Inflammatory macrophage treated with lipopolysaccharide for 1 hour (primary cell): ENCODE results near the gene TGM5.
"Not testable (repeated sequence)": the region's sequence is repeated elsewhere in the genome, so short reads cannot be mapped to it uniquely, and the experiment has no call there.

Source experiments
- DNase-seq, 2 donors: peaks; one replicate each; pipeline ENCODE4 v3.0.0-alpha.2; 2020 to 2022

The TGM5 gene, protein sequence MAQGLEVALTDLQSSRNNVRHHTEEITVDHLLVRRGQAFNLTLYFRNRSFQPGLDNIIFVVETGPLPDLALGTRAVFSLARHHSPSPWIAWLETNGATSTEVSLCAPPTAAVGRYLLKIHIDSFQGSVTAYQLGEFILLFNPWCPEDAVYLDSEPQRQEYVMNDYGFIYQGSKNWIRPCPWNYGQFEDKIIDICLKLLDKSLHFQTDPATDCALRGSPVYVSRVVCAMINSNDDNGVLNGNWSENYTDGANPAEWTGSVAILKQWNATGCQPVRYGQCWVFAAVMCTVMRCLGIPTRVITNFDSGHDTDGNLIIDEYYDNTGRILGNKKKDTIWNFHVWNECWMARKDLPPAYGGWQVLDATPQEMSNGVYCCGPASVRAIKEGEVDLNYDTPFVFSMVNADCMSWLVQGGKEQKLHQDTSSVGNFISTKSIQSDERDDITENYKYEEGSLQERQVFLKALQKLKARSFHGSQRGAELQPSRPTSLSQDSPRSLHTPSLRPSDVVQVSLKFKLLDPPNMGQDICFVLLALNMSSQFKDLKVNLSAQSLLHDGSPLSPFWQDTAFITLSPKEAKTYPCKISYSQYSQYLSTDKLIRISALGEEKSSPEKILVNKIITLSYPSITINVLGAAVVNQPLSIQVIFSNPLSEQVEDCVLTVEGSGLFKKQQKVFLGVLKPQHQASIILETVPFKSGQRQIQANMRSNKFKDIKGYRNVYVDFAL

DNA sequence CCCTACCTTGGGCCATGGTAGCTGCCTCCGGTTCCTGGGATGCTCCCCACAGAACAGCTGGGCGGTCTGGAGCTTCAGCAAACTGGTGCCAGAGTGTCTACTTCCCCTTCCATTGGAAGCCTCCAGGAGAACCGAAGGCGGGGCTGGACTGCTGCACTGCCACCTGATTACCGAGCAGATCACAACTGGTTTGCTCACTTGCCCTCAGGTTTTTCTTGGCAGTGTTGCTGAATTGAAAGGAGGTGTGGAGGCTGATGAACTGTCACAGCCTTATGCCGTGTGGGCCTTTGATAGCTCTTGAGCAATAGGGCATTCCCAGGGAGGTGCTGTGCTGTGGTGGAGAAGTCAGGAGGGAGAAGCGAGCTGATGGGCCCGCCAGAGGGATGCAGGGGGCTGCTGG is at the start of gene TGM5:
Gene TGM5 (minus strand): TSS at position 95 of the 400 bp plus-strand sequence. CDS start 79 bp downstream, at position 16.
- DNase-seq: peak in 1 of 2 donors; percentile 40

DNA sequence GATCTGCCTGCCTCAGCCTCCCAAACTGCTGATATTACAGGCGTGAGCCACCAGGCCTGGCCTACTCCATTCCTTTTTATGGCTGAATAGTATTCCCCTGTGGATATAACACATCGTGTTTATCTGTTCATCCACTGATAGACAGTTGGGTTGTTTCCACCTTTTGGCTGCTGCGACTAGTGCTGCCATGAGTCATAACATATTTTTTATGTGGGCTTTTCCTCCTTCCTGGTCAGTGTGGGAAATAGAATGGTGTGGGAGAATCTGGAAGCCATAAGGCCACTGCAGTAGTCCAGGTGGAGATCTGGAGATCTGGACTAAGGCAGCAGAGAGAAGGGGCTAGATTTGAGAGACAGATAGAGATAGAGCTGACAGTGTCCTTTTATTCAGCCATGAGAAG is 47.4 kb upstream of the TGM5 start:
- DNase-seq: no peak

DNA sequence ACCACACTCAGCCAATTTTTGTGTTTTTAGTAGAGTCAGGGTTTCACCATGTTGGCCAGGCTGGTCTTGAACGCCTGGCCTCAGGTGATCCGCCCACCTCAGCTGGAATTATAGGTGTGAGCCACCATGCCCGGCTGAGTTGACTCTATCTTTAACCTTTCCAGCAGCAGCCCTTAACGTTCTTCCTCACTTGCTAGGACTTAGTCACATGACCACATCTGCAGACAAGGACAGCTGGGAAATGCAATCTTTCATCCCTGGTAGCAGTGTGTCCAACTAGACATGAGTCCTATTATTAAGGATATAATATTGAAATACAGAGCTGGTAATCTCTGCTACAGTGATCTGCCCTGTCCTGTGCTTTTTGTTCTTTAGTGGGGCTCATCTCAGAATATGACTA is 45.6 kb upstream of the TGM5 start:
- DNase-seq: no peak

DNA sequence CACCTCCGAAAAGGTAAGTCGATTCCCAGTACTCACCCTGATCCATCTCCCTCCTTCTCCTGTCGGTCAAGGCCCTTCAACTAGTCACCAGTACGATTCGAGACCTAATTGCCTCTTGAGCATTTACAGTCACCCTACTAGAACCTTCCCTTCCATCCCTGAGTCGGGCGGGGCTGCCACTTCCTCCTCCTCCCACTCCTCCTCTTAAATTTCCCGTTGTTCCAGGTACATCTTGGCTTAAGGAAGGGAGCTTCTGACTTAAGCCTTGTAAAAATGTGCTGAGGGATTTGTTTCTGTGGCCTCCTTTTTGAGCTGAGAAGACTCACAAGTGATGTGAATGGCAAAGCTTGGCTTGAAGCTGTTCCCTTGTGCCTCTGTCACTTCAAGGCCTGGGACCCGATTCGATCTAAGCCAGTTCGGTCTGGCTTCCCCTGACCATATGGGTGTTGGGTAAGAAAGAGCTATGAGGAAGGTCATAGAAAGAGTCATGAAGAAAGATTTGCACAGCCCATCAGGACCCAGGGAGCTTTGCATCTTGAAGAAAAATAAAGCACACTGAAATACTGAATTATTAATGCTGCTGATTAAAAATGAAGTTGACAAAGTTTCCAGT is 35.6 kb upstream of the TGM5 start, which contains the start of gene TGM7:
Gene TGM7 (minus strand): TSS at position 51 of the 613 bp plus-strand sequence.
- no peak for DNase-seq

DNA sequence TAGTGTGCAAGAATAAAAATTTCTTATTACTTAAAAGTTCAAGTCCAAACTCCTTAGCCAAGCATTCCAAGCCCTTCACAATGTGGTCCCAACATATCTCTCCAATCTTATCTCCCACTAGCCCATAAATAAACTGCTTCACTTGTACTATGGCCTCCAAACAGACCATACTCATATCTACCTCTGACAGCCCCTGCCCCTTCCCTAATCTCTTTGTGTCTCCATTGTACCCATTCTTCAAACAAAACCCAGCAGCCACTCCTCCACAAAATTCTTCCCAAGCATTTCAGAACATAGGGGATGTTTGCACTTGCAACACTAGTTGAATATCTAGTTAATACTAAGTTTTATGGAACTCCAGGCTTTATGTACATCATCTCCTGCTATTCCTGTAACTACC is 33.2 kb upstream of the TGM5 start:
- DNase-seq: no peak

DNA sequence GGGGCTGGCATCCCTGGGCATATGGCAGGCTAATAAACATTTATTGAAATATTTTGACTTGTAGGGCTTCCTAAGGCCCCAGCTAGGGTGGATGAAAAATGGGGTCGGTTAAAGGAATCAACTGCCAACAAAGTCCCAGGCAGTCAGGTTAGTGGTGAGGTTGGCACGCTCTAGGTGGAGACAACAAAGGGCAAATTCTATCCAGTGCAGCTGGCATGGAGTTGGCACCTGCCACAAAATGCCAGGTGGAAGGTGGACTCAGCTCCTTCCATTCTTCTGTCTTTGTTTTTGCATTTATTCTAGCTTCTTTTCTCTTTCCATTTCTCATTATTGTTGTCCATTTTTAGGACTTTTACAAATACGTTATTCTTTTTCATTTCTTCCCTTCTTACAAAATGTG is 32.7 kb upstream of the TGM5 start:
- DNase-seq: no peak

DNA sequence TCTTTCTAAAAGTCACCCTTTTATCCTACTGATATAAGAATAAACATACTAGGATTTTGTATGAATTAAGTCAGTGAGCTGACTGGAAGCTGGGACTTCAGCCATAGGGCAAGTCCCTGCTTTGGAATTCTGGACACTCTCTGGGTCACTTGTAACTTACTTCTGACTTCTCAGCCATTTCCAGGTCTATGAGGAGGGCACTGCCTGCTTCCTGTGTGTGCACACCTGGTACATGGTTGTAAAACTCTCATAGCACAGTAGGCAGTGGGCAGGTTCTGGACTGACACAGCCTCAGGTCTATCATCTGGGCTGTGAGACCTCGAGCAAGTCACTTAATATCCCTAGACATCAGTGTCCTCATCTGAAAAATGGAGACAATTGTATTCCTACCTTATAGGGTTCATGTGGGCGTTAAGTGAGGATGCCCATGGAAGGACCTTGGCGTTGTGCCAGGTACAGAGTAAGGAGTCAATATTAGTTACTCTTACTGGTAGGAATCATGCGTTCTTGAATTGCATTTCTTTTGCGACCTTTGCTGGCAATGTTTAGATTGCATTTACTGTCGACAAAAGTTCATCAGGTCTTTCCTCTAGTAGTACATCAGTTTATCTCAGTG is 27.5 kb upstream of the TGM5 start:
- no peak for DNase-seq

DNA sequence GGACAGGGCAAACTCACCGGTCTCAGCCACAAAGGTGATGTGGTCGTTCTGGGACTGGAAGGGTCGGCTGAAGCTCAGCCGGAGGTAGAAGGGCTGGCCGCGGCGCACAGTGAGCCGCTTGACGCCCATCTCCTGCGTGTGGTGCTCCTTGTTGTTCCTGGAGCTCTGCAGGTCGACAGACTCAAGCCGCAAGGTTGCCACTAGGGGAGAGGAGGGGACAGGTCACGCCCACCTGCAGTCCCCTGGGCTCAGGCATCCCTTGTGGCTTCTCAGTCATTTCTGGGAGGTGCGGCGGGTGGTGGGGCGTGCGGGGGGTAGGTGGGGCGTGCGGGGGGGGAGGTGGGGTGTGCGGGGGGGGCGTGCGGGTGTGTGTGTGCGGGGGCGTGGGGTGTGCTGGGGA is 26.7 kb upstream of the TGM5 start:
- DNase-seq: no peak

DNA sequence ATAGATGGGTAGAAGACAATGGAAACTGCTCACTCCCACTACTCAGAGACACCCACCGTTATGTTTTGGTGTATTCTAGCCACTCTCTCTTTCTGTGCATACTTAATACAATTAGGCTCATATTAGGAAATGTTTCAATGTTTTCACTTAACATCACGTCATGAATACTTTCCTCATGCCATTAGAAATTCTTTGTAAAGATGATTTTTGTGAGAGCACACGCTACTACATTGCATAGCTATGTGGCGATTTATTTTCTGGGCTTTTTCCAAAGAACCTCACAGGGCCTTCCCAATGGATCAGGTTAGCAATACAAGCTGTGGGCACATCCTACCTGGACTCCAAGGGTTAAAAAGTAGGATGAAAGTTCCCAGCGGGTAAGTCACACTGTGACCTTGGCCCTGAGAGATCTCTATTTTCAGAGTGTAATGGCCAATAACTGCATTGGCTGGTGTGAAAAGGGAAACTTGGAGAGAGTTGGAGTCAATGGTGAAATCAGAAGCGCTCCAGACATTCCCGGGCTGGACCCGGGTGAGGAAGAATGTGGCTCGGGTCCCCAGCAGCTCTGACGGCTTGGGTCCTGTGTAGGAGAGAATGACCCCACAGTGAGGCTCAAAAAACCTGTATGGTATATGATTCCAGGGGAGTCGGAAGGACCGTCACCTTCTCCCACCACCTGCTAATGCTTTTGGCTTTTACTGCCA is 25.8 kb upstream of the TGM5 start:
- no peak for DNase-seq

DNA sequence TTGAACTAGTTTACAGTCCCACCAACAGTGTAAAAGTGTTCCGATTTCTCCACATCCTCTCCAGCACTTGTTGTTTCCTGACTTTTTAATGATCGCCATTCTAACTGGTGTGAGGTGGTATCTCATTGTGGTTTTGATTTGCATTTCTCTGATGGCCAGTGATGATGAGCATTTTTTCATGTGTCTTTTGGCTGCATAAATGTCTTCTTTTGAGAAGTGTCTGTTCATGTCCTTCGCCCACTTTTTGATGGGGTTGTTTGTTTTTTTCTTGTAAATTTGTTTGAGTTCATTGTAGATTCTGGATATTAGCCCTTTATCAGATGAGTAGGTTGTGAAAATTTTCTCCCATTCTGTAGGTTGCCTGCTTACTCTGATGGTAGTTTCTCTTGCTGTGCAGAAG is 22.9 kb upstream of the TGM5 start:
- not testable (repeated sequence) for DNase-seq

DNA sequence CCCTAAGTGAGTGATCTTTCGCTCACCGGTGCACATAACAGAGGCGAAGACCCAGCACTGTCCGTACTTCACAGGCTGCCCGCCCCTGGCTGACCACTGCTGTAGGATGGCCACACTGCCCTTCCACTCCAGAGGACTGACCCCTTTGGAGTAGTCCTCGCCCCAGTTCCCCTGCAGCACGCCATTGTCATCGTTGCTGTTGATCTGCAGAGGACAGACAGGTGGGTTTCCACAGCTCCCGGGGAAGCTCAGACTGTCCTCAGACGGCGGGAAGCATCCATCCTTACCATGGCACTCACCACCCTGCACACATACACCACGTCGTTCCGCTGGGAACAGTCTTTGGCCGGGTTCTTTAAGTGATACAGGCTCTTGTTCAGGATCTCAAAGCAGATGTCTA is 20.5 kb upstream of the TGM5 start:
- DNase-seq: no peak

DNA sequence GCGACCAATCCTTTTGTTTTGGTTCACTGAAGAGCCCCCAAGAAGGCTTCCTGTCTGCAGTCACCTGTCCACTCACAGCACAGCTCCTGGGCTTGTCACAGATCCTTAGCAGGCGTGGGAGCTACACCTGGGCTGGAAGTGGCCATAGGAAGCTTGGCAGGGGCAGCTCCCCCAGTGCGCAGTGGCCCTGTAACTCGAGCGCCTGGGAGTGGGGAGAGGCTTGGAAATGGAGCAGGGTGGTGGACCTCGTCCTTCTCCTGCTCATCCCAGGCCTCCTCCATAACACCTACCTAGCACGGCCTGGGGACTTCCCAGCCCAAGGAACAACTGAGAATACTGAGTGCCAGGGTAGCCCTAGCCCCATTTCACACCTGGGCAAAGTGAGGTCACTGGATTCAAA is 19.3 kb upstream of the TGM5 start:
- DNase-seq: no peak

DNA sequence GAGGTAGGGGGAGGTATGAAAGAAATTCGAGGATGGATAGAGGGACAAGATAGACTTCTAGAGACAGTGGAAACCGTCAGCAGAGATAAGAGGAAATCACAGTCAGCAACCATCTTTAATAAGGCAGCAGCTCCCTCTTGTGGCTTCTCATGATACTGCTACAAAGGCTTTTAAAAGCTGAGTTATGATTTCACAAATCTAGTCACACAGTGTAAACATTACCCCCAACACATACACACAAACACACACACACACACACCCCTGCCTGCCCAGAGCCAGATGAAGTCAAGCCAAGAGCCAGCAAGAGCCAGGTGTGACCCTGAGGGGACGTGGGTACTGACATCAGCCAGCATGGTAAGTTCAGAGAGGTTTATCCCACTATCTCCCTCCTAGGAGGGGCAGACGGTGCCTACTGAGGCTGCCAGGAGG is 18.9 kb upstream of the TGM5 start:
- peak; percentile 57 to 95 for DNase-seq

DNA sequence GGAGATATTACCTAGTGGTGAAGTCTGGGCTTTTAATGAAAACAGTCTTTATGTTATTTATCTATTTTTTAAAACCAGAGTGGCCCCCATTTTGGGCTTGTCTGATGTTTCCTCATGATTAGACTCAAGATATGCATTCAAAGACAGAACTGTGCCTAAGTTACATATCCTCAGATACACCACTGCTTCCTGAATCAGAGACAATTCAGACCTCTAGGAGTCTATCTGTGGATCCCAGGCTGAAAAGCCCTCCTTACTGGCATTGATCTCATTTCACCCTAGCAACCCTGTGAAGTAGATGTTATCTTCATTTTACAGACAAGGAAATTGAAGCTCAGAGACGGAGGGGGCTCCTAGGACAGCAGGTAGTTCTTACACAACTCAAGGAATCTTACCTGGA is 16.8 kb upstream of the TGM5 start:
- DNase-seq: no peak

DNA sequence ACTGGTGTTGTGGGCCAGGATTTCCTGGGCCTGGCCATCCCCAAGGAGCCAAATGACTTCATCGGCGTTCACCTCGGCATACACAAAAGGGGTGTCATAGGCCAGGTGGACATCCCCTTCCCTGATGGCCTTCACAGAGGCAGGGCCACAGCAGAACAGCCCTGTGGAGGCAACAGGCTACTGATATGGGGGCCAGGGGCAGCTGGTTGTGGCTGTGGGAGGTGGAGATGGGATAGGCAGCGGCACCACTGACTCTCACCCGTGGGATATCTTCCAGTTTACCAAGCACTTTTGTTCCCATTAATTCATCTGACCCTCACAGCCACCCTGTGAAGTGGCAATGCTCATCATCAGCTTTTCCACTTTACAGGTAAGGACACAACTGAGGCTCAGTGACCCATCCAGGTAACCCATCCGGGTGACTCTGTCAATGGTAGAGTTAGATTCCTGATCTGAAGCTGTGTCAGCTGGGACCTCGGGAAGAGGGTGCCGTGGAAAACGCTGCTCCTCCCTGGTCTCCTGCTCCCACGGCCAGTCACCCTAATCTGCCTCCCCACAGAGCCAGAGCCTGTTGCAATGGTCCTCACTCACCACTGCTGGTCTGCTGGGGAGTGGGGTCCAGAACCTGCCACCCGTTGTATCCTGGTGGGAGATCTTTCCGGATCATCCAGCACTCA is 15.3 kb upstream of the TGM5 start:
- DNase-seq: no peak

DNA sequence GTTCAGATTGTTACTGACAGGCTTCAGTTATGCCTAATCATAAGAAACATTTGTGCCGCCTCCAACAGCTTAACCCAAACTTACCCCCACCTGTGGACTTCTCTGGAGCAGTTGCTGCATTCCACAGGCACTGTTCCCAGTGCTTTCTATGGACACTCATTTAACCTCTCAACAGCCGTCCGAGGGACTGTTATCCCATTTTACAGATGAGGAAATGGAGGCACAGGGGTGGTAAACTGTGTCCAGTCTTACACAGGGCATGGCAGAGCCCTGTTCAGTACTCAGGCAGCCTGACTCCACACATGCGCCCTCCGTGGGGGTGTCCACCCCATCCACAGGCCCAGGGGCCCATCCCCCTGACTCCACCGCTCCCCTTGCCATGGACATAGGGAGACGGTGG is 14.3 kb upstream of the TGM5 start:
- DNase-seq: no peak

DNA sequence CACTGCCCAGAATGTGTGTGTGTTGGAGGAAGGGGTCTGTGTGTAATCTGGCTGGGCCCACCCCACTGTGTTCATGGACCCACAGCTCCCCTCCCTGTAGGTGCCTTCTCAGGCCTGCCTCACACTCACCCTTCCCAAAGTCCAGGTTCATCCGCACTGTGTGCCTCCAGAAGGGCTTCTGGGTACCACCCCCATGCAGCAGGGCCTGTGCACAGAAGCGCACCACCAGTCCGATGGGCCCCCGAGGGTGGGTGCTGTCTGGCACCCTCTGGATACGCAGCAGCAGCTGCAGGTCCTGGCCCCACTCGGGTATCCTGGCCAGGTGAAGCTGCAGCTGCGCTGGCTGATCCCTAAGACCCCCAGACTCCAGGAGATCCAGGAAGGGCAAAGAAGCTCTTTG is 12.8 kb upstream of the TGM5 start:
- no peak for DNase-seq

DNA sequence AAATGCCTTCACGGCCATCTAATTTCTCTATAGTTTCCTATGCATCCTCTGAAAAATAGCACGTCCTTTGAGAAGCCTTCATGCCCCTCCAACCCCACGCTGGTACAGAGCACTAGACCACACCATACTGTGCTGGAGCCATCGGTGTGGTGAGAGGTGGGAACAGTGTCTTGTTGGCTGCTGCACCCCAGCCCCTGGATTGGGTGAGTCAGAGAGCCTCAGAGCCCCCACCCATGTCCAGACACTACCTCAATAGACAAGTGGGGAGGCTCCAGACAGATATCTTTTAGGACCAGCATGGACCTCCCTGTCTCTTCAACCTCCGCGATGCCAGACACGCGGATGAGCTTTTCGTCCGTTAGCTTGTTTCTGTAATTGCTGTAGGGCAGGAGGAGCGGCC is 12.1 kb upstream of the TGM5 start:
- DNase-seq: no peak

DNA sequence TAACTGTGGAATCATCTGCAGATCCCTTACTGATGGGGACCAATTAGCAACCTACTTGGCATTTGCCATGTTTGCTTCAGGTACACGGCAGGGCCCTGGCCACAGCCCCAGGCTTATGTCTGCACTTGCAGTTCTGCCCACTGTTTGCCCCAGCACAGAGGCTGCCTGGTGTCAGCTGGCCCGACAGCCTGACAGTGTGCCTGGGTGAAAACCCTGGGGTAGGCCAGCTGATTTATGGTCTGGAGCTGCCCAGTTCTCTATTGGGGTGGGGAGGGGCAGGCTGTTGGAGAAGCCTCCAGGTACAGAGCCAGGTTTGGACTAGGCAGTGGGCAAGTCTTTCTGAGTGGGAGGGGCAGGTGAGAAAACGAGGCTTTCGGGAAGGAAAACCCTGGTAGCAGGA is 11.2 kb upstream of the TGM5 start:
- DNase-seq: no peak

DNA sequence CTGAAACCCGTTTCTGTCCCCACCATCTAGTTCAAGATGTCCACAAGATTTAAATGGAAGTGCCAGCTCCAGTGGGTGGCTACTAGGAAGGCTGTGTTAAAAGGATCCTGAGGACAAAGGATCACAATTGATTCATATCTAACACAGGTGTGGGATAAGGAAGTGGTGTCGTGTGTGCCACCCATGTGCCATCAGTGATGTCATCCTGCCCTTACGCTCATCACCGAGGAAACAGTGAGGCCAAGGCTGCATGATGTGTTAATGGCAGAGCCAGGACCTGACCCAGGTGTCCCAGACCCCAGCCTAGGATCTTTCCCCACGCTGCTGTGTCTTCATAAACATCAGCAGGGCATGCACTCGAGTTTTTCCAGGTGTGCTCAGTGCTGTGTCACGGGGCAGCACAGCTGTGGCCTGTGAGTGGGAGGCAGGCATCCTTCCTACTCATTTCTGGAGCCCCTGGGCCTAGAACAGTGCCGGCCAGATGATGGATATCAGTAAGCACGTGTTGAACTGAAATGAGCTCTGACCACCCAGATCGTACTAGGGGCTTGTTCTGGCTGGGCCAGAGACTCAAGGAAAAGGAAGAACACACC is 10.6 kb upstream of the TGM5 start:
- no peak for DNase-seq

DNA sequence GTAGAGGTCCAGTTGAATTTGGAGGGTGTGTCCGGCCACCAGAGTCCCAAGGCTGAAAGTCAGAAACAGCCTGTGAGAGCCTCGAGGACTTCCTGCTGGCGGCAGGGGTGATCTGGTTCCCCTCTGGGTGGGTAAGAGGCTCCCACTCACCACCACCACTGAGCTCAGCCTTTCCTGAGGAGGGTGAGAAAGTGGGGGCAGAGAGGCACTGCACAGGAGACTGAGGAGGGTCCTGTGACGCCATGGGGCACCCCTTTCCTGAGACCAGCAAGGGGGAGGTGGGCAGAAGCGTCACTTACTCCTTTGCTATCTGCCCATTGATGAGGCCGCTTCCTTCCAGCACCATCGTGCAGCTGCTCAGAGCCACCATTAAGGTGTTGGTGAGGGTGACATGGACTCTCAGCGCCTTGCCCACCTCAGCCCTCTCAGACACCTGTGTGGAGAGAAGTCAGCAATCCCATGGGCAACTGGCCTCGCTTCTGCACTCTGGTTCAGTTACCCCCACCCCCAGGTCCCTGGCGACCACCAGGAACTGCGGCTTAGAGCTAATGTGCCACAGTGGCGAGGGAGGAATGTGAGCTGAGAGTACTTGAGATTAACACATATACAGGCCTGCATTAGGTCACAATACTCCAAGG is 10.0 kb upstream of the TGM5 start:
- no peak for DNase-seq
